Smooth muscle cell (in vitro differentiated cells): Measurements from ENCODE around the gene PRKX. TPM values are rescaled to one million over a fixed set of nuclear protein-coding genes. Genes with fewer than 3 reads are reported as not detected.

ENCODE experiments used
- DNase-seq: peaks from one replicate; lab custom pipeline; 2025; ENCODE audit not compliant: unreplicated experiment; lab: John Stamatoyannopoulos, UW
- H2AFZ ChIP-seq: fragments of 200-600 bp; sonication (generic); 2 replicates; pipeline ENCODE4 v1.6.0; 2016; ENCODE audit warnings: antibody characterized with exemption, low read depth, mild to moderate bottlenecking
- H3F3A ChIP-seq: fragments of 200-600 bp; sonication (generic); 2 replicates; pipeline ENCODE4 v1.6.0; 2017; ENCODE audit warnings: antibody characterized with exemption, low read depth
- H3K27ac ChIP-seq: fragments of 200-600 bp; sonication (generic); 2 replicates; pipeline ENCODE4 v1.5.1; 2016; ENCODE audit warnings: low read depth, mild to moderate bottlenecking
- H3K27me3 ChIP-seq: fragments of 200-600 bp; sonication (generic); 2 replicates; pipeline ENCODE4 v1.6.1; 2016; ENCODE audit warnings: low read depth, mild to moderate bottlenecking
- H3K36me3 ChIP-seq: fragments of 200-600 bp; sonication (generic); 2 replicates; pipeline ENCODE4 v1.5.1; 2016; ENCODE audit warnings: low read depth
- H3K4me1 ChIP-seq: fragments of 200-600 bp; sonication (generic); 2 replicates; pipeline ENCODE4 v1.5.1; 2016; ENCODE audit warnings: low read depth
- H3K4me2 ChIP-seq: fragments of 200-600 bp; sonication (generic); 2 replicates; pipeline ENCODE4 v1.6.0; 2016; ENCODE audit warnings: mild to moderate bottlenecking
- H3K4me3 ChIP-seq: fragments of 200-600 bp; sonication (generic); 2 replicates; pipeline ENCODE4 v1.5.1; 2016; ENCODE audit warnings: mild to moderate bottlenecking
- H3K79me2 ChIP-seq: fragments of 200-600 bp; sonication (generic); 2 replicates; pipeline ENCODE4 v1.6.0; 2016; ENCODE audit warnings: low read depth, mild to moderate bottlenecking
- H3K9ac ChIP-seq: fragments of 200-600 bp; sonication (generic); 2 replicates; pipeline ENCODE4 v1.6.0; 2016; ENCODE audit warnings: low read depth
- H3K9me3 ChIP-seq: fragments of 200-600 bp; sonication (generic); replicated peaks from 2 replicates; pipeline ENCODE4 v1.5.1; 2016; ENCODE audit warnings: low read depth
- H4K20me1 ChIP-seq: fragments of 200-600 bp; sonication (generic); 2 replicates; pipeline ENCODE4 v1.6.0; 2016; ENCODE audit warnings: low read depth
- WGBS: methylation state at CpG from one replicate; pipeline ENCODE4 v1.1.7; 2016; ENCODE audit warnings: low lambda C conversion rate; 5-methylcytosine and 5-hydroxymethylcytosine counted together
- polyA plus RNA-seq: library from polyadenylated mRNA; unstranded; fragments of >200 nt; fragmentation: Nextera tagmentation; extraction: Ambion mirVana; gene quantifications from 2 replicates; pipeline ENCODE4 v1.2.1, GENCODE V29; 2016
- total RNA-seq: library from RNA; depleted of rRNA; stranded (reverse); fragments of >200 nt; gene quantifications from 2 replicates; pipeline ENCODE4 v1.2.3, GENCODE V29; 2014
- TF ChIP-seq, protein P1 (sequence below): fragments of 200-600 bp; sonication (generic); IDR thresholded peaks from 2 replicates; pipeline ENCODE4 v1.5.1; 2017; ENCODE audit warnings: borderline replicate concordance, mild to moderate bottlenecking, antibody characterized with exemption; ENCODE audit not compliant: insufficient read depth, poor library complexity, severe bottlenecking

The PRKX gene
- total and polyA plus RNA-seq, 2 experiments from 2014 or later: 9.5 to 10.1 TPM

- Histone ChIP-seq H3K27me3 (no peaks in the 10 kb centered on the region), H3K27ac (no peak overlapping the region), H2AFZ (no peak overlapping the region), H3K36me3 (no peaks in the 10 kb centered on the region), H3K4me2 (no peak overlapping the region), H4K20me1 (no peaks in the 10 kb centered on the region), H3K9me3 (no peaks in the 10 kb centered on the region), H3K9ac (no peak overlapping the region), H3F3A (no peaks in the 10 kb centered on the region), H3K4me1 (no peaks in the 10 kb centered on the region), H3K79me2 (no peaks in the 10 kb centered on the region), H3K4me3 (no peak overlapping the region)
- no peak for DNase-seq
- TF ChIP-seq, protein P1, sequence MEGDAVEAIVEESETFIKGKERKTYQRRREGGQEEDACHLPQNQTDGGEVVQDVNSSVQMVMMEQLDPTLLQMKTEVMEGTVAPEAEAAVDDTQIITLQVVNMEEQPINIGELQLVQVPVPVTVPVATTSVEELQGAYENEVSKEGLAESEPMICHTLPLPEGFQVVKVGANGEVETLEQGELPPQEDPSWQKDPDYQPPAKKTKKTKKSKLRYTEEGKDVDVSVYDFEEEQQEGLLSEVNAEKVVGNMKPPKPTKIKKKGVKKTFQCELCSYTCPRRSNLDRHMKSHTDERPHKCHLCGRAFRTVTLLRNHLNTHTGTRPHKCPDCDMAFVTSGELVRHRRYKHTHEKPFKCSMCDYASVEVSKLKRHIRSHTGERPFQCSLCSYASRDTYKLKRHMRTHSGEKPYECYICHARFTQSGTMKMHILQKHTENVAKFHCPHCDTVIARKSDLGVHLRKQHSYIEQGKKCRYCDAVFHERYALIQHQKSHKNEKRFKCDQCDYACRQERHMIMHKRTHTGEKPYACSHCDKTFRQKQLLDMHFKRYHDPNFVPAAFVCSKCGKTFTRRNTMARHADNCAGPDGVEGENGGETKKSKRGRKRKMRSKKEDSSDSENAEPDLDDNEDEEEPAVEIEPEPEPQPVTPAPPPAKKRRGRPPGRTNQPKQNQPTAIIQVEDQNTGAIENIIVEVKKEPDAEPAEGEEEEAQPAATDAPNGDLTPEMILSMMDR: no peak
These were observed 131.0 kb downstream of the PRKX start for GRCh38 chrX:3582451-3582850.

DNA sequence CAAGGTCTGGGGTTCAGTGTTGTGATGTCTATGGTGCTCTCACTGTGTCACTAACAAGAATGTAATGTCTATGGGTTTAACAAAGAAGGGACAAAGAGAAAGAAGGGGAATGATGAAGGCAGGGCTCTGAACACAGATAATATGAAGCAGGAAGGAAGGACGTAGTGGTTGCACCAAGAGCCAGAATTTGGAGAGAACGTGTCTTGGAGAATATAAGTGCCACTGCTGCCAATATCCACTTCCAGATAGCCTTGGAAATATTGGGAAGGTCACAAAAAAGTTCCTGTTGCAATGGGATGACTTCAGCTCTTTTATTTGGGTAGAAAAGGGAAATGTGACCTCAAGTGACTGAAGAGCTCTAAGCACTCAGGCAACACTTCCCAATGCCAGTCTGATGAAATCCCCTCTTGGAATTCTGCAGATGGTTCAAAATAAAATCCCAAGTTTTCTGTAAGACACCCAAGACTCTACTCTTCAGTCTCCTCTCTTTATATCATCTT lies 131.8 kb downstream of the PRKX start:
- Histone ChIP-seq H3F3A (no peaks in the 10 kb centered on the region), H2AFZ (no peak overlapping the region), H4K20me1 (no peaks in the 10 kb centered on the region), H3K4me2 (no peak overlapping the region), H3K9me3 (no peaks in the 10 kb centered on the region), H3K9ac (no peak overlapping the region), H3K36me3 (no peaks in the 10 kb centered on the region), H3K4me1 (no peaks in the 10 kb centered on the region), H3K27me3 (no peaks in the 10 kb centered on the region), H3K79me2 (no peaks in the 10 kb centered on the region), H3K4me3 (no peak overlapping the region), H3K27ac (no peak overlapping the region)
- DNase-seq: no peak
- TF ChIP-seq, protein P1: no peak
- WGBS: 82% methylated on average over 2 of the region's 2 CpGs

DNA sequence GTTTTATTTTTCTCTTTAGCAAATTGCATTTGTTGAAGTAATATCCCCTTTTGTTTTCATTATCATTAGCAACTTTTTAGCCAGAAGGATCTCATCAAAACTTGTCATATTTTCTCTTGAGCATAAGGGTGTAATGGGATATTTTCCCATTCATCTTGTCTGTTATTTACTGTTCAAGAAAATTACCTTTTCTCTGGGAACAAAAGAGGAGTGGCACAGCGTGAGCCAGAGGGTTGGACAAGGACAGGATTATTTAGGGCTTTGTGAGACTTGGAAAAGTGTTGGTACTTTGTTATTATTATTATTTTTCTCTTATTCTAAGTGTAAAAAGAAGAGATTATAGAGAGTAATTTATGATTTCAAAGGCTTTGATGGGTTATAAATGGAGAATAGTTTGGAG lies 135.9 kb downstream of the PRKX start:
- Histone ChIP-seq H3K4me3 (no peak overlapping the region), H3K9ac (no peak overlapping the region), H4K20me1 (no peaks in the 10 kb centered on the region), H3K27ac (no peak overlapping the region), H3K79me2 (no peaks in the 10 kb centered on the region), H3K27me3 (no peaks in the 10 kb centered on the region), H2AFZ (no peak overlapping the region), H3F3A (no peaks in the 10 kb centered on the region), H3K4me2 (no peak overlapping the region), H3K9me3 (no peaks in the 10 kb centered on the region), H3K36me3 (no peaks in the 10 kb centered on the region), H3K4me1 (no peaks in the 10 kb centered on the region)
- DNase-seq: no peak
- 65% methylated on average over 1 of the region's 1 CpG for WGBS
- TF ChIP-seq, protein P1: no peak

DNA sequence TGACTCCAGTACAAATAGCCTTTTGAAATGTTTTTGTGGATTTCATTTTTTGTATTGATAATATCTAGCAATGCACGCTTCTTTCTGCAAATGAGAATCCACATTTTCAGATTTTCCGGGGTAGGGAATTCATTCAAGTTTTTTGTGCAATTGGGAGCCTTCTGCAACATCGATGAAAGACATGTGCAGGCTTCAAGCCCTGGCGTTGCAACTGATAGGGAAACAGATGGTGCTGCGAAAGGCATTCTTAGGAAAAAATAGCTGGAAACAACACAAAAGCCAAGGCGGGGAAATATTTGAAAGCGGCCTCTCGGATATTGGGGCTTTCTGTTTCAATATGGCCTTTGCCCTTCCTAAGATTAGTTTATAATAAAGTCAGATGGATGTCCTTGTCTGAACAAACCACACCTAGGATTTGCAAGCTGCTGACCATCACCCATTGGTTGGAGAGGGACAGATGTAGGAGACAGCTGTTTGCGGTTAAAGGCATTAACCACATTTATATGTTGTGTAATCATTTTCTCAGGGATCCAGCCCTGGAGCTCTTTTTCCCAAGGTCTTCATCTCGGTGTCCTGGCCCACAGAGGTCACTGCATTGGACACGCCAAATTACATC lies 136.5 kb downstream of the PRKX start:
- Histone ChIP-seq H2AFZ (no peak overlapping the region), H3K79me2 (no peaks in the 10 kb centered on the region), H3K4me3 (no peak overlapping the region), H3K4me2 (no peak overlapping the region), H4K20me1 (no peaks in the 10 kb centered on the region), H3F3A (no peaks in the 10 kb centered on the region), H3K36me3 (no peaks in the 10 kb centered on the region), H3K27ac (no peak overlapping the region), H3K4me1 (no peaks in the 10 kb centered on the region), H3K9me3 (no peaks in the 10 kb centered on the region), H3K9ac (no peak overlapping the region), H3K27me3 (no peaks in the 10 kb centered on the region)
- TF ChIP-seq, protein P1: no peak
- 70% methylated on average over 11 of the region's 11 CpGs for WGBS
- no peak for DNase-seq
